ENCODE data around the gene THAP10. TPM values are rescaled to one million over a fixed set of nuclear protein-coding genes. Genes with fewer than 3 reads are reported as not detected.

The THAP10 gene
- total and polyA plus RNA-seq, 2 donors (not counting 1 experiment from before 2014, with no cell fraction given): 0.07 to 0.37 TPM

- ChIA-PET POLR2A (no interaction called here), CTCF (no interaction called here)
- H3K9me3 Mint-ChIP-seq (ENCODE audit: insufficient read depth): no peaks in the 10 kb centered on the region
- ATAC-seq (ENCODE audit: low read depth): no peak
- no peaks in the 10 kb centered on the region for H3K4me1 ChIP-seq (ENCODE audit: control insufficient read depth in 2 of 2, insufficient read depth in 2 of 2, low read length in 2 of 2)
- 90% methylated on average over 2 of the region's 3 CpGs for WGBS (ENCODE audit: insufficient coverage)
- H3K9me3 ChIP-seq (ENCODE audit: control extremely low read depth in 1 of 3, control insufficient read depth in 2 of 3, insufficient read depth in 1 of 3, low read length in 2 of 3): no peaks in the 10 kb centered on the region
- intact Hi-C loops (cut with micrococcal nuclease): no loop called here
- H3K4me1 Mint-ChIP-seq: peaks cover 1% of the 10 kb centered on the region
- no peak overlapping the region for H3K4me2 ChIP-seq (replicated peaks; ENCODE audit: low read depth, low read length, poor library complexity, severe bottlenecking)
- H3K27ac Mint-ChIP-seq: no peak overlapping the region
- H3K4me3 ChIP-seq (ENCODE audit: control extremely low read depth in 1 of 5, extremely low read depth in 1 of 5, insufficient read depth in 1 of 5, low read depth in 2 of 5, low read length in 4 of 5): no peak overlapping the region
- no peak overlapping the region for H3K9ac ChIP-seq (ENCODE audit: low read length)
- H4K20me1 ChIP-seq (ENCODE audit: control insufficient read depth, insufficient read depth, low read length, poor library complexity, severe bottlenecking): no peaks in the 10 kb centered on the region
- DNase-seq: no peak
- no peaks in the 10 kb centered on the region for H3K36me3 ChIP-seq (replicated peaks in 1 of 2; ENCODE audit: control extremely low read depth in 1 of 2, control insufficient read depth in 1 of 2, extremely low read depth in 1 of 2, insufficient read depth in 2 of 2, low read length in 1 of 2)
- no peaks in the 10 kb centered on the region for H3K27me3 ChIP-seq (replicated peaks in 1 of 4; ENCODE audit: control extremely low read depth in 1 of 4, control insufficient read depth in 3 of 4, insufficient read depth in 4 of 4, low read length in 3 of 4)
- peaks cover 18% of the 10 kb centered on the region for H3K27me3 Mint-ChIP-seq
- no peaks in the 10 kb centered on the region for H3K79me2 ChIP-seq (ENCODE audit: control insufficient read depth, insufficient read depth, low read length)
- TF ChIP-seq CTCF (IDR thresholded peaks at IDR 0.05): no peak
- no peak overlapping the region for H2AFZ ChIP-seq (ENCODE audit: insufficient read depth, low read depth, low read length, poor library complexity, severe bottlenecking)
- H3K27ac ChIP-seq (ENCODE audit: low read length in 2 of 2): no peak overlapping the region
- no peak overlapping the region for H3K4me3 Mint-ChIP-seq
Measured at GRCh38 chr15:70933411-70933810, 41.2 kb upstream of the THAP10 start.

- no peaks in the 10 kb centered on the region for H3K79me2 ChIP-seq (ENCODE audit: control insufficient read depth, insufficient read depth, low read length)
- ChIA-PET POLR2A (no interaction called here), CTCF (interaction anchor here (0.6 kb wide), 1 partner anchor 1739 kb away, joined by 3 read pairs; no protein-coding TSS in a partner anchor)
- H3K36me3 ChIP-seq (replicated peaks in 1 of 2; ENCODE audit: control extremely low read depth in 1 of 2, control insufficient read depth in 1 of 2, extremely low read depth in 1 of 2, insufficient read depth in 2 of 2, low read length in 1 of 2): no peaks in the 10 kb centered on the region
- ATAC-seq (ENCODE audit: low read depth): no peak
- intact Hi-C loops (cut with micrococcal nuclease): no loop called here
- Mint-ChIP-seq H3K4me1 (peaks cover 1% of the 10 kb centered on the region), H3K27me3 (peaks cover 15% of the 10 kb centered on the region), H3K27ac (no peak overlapping the region), H3K4me3 (no peak overlapping the region), H3K9me3 (ENCODE audit: insufficient read depth) (no peaks in the 10 kb centered on the region)
- no peak overlapping the region for H2AFZ ChIP-seq (ENCODE audit: insufficient read depth, low read depth, low read length, poor library complexity, severe bottlenecking)
- H3K27me3 ChIP-seq (replicated peaks in 1 of 4; ENCODE audit: control extremely low read depth in 1 of 4, control insufficient read depth in 3 of 4, insufficient read depth in 4 of 4, low read length in 3 of 4): no peaks in the 10 kb centered on the region
- no peak for DNase-seq
- H3K9me3 ChIP-seq (ENCODE audit: control extremely low read depth in 1 of 3, control insufficient read depth in 2 of 3, insufficient read depth in 1 of 3, low read length in 2 of 3): no peaks in the 10 kb centered on the region
- H3K4me3 ChIP-seq (ENCODE audit: control extremely low read depth in 1 of 5, extremely low read depth in 1 of 5, insufficient read depth in 1 of 5, low read depth in 2 of 5, low read length in 4 of 5): no peak overlapping the region
- H3K9ac ChIP-seq (ENCODE audit: low read length): no peak overlapping the region
- WGBS (ENCODE audit: insufficient coverage): no CpG with 5 or more reads among the region's 2 CpGs
- TF ChIP-seq EZH2 (IDR thresholded peaks at IDR 0.05; ENCODE audit: borderline replicate concordance, insufficient read depth, low read depth, low read length, poor library complexity, severe bottlenecking) (no peak), CTCF (IDR thresholded peaks at IDR 0.05) (no peak)
- no peak overlapping the region for H3K4me2 ChIP-seq (replicated peaks; ENCODE audit: low read depth, low read length, poor library complexity, severe bottlenecking)
- no peaks in the 10 kb centered on the region for H3K4me1 ChIP-seq (ENCODE audit: control insufficient read depth in 2 of 2, insufficient read depth in 2 of 2, low read length in 2 of 2)
- H3K27ac ChIP-seq (ENCODE audit: low read length in 2 of 2): no peak overlapping the region
- H4K20me1 ChIP-seq (ENCODE audit: control insufficient read depth, insufficient read depth, low read length, poor library complexity, severe bottlenecking): no peaks in the 10 kb centered on the region
Measured at GRCh38 chr15:70932397-70932796, 40.2 kb upstream of the THAP10 start.

Measured in B cell (primary cell).